GM23338 (cell line): Measurements from ENCODE around the gene DUSP1. TPM values are rescaled to one million over a fixed set of nuclear protein-coding genes. Genes with fewer than 3 reads are reported as not detected.

ENCODE experiments used
- ATAC-seq: fragments of 200-7000 bp; cut with Tn5 transposase; 3 replicates; pipeline ENCODE4 v1.9.1; 2020
- DNase-seq: peaks from one replicate; pipeline ENCODE4 v3.0.0-alpha.2; 2015; ENCODE audit warnings: low spot score
- H2AFZ ChIP-seq: fragments of 200-600 bp; sonication (generic); 2 replicates; pipeline ENCODE4 v1.8.0; 2016; ENCODE audit warnings: antibody characterized with exemption, mild to moderate bottlenecking, moderate library complexity
- H3F3A ChIP-seq: fragments of 200-600 bp; sonication (generic); replicated peaks from 2 replicates; pipeline ENCODE4 v1.8.0; 2017; ENCODE audit warnings: antibody characterized with exemption, mixed run types, low read depth
- H3K27ac ChIP-seq: fragments of 200-600 bp; sonication (generic); 2 replicates; pipeline ENCODE4 v1.6.1; 2016; ENCODE audit warnings: low read depth
- H3K27me3 ChIP-seq: fragments of 200-600 bp; sonication (generic); 2 replicates; pipeline ENCODE4 v1.8.0; 2016; ENCODE audit warnings: mild to moderate bottlenecking, mixed run types, moderate library complexity; ENCODE audit not compliant: insufficient read depth
- H3K36me3 ChIP-seq: fragments of 200-600 bp; sonication (generic); 2 replicates; pipeline ENCODE4 v1.8.0; 2016; ENCODE audit warnings: mild to moderate bottlenecking; ENCODE audit not compliant: insufficient read depth
- H3K4me1 ChIP-seq: fragments of 200-600 bp; sonication (generic); 2 replicates; pipeline ENCODE4 v1.8.0; 2016; ENCODE audit warnings: mild to moderate bottlenecking, moderate library complexity; ENCODE audit not compliant: insufficient read depth
- H3K4me2 ChIP-seq: fragments of 200-600 bp; sonication (generic); 2 replicates; pipeline ENCODE4 v1.7.1; 2017; ENCODE audit warnings: mixed run types
- H3K4me3 ChIP-seq: fragments of 200-600 bp; sonication (generic); 2 replicates; pipeline ENCODE4 v1.6.1; 2016; ENCODE audit warnings: mixed run types
- H3K79me2 ChIP-seq: fragments of 200-600 bp; sonication (generic); replicated peaks from 2 replicates; pipeline ENCODE4 v1.8.0; 2017; ENCODE audit warnings: mild to moderate bottlenecking; ENCODE audit not compliant: insufficient read depth
- H3K9me2 ChIP-seq: fragments of 200-600 bp; sonication (generic); 2 replicates; pipeline ENCODE4 v1.8.0; 2017; ENCODE audit not compliant: insufficient read depth
- H4K20me1 ChIP-seq: fragments of 200-600 bp; sonication (generic); replicated peaks from 2 replicates; pipeline ENCODE4 v1.8.0; 2017; ENCODE audit warnings: mild to moderate bottlenecking; ENCODE audit not compliant: insufficient read depth
- H3K27ac Mint-ChIP-seq: 2 replicates; pipeline ENCODE4 v1.8.0; 2020; ENCODE audit warnings: inconsistent platforms, mild to moderate bottlenecking, moderate library complexity, mixed read lengths
- H3K27me3 Mint-ChIP-seq: 3 replicates; pipeline ENCODE4 v1.8.0; 2022; ENCODE audit warnings: low read depth, mild to moderate bottlenecking, moderate library complexity, mixed read lengths, inconsistent platforms; ENCODE audit not compliant: insufficient read depth, poor library complexity
- H3K36me3 Mint-ChIP-seq: 3 replicates; pipeline ENCODE4 v1.8.0; 2021; ENCODE audit warnings: low read depth, mild to moderate bottlenecking, inconsistent platforms, moderate library complexity, mixed read lengths
- H3K4me1 Mint-ChIP-seq: 3 replicates; pipeline ENCODE4 v1.8.0; 2020; ENCODE audit warnings: mild to moderate bottlenecking, inconsistent platforms, mixed read lengths
- H3K4me3 Mint-ChIP-seq: 3 replicates; pipeline ENCODE4 v1.8.0; 2021; ENCODE audit warnings: moderate library complexity, mild to moderate bottlenecking, inconsistent platforms, mixed read lengths
- H3K9me3 Mint-ChIP-seq: 3 replicates; pipeline ENCODE4 v1.8.0; 2020; ENCODE audit warnings: moderate library complexity, mild to moderate bottlenecking, inconsistent platforms, mixed read lengths
- CREB1 ChIP-seq: fragments of 250-450 bp; sonication (Bioruptor Pico); IDR thresholded peaks from 2 replicates; pipeline ENCODE4 v1.5.0; 2020; ENCODE audit warnings: low read depth, mild to moderate bottlenecking, moderate library complexity
- ETS1 ChIP-seq: IDR thresholded peaks from 2 replicates; pipeline ENCODE4 v1.6.1; 2016; ENCODE audit warnings: antibody characterized with exemption
- EZH2phosphoT487 ChIP-seq: fragments of 200-600 bp; sonication (generic); IDR thresholded peaks from one replicate; pipeline ENCODE4 v1.8.1; 2018; ENCODE audit warnings: antibody characterized with exemption; ENCODE audit not compliant: unreplicated experiment
- JUNB ChIP-seq: IDR thresholded peaks from one replicate; pipeline ENCODE4 v1.6.1; 2016; ENCODE audit warnings: antibody characterized with exemption; ENCODE audit not compliant: unreplicated experiment
- REST ChIP-seq: IDR thresholded peaks from one replicate; pipeline ENCODE4 v1.6.1; 2018; ENCODE audit warnings: antibody characterized with exemption; ENCODE audit not compliant: unreplicated experiment
- STAT1 ChIP-seq: IDR thresholded peaks from one replicate; pipeline ENCODE4 v1.6.1; 2016; ENCODE audit warnings: antibody characterized with exemption; ENCODE audit not compliant: unreplicated experiment
- ZNF114 ChIP-seq: fragments of 250-450 bp; sonication (Bioruptor Pico); IDR thresholded peaks from 2 replicates; pipeline ENCODE4 v1.5.0; 2020; ENCODE audit warnings: mild to moderate bottlenecking, moderate library complexity
- ZNF331 ChIP-seq: fragments of 250-450 bp; sonication (Bioruptor Pico); IDR thresholded peaks from 2 replicates; pipeline ENCODE4 v1.5.0; 2020; ENCODE audit warnings: low read depth, mild to moderate bottlenecking, moderate library complexity
- ZNF462 ChIP-seq: fragments of 250-450 bp; sonication (Bioruptor Pico); IDR thresholded peaks from 2 replicates; pipeline ENCODE4 v1.5.0; 2020; ENCODE audit warnings: mild to moderate bottlenecking, moderate library complexity
- polyA plus RNA-seq: library from polyadenylated mRNA; unstranded; fragments of >200 nt; fragmentation: Nextera tagmentation; extraction: Ambion mirVana; gene quantifications from 2 replicates; pipeline ENCODE4 v1.2.1, GENCODE V29; 2016
- total RNA-seq: library from RNA; depleted of rRNA; stranded (reverse); fragments of >200 nt; shearing (Covaris generic); gene quantifications from 2 replicates; pipeline ENCODE4 v1.2.3, GENCODE V29; 2014

The DUSP1 gene
- total and polyA plus RNA-seq, 2 experiments from 2014 or later: 9.7 to 17.2 TPM

DNA sequence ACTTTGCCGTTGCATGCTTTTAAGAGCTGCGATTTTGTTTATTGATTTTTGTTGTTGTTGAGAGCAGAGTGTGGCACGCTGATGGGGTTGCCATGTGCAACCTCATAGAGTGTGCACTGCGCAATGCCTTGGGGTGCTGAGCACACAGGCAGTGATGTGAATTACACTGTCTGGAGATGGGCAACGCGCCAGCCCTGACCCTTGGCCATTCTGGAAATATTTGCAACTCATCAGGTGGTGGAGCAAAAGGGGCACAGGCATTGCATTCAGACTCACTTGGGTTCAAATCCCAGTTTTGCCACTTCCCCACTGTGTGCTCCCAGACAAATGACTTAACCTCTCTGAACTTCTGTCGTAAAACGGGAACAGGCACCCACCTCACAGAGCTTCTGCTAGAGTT is 25.6 kb downstream of the DUSP1 start:
- peaks cover 6% of the 10 kb centered on the region; the same call in 1 of the 2 replicates for H3K36me3 ChIP-seq
- no peaks in the 10 kb centered on the region for H3K9me2 ChIP-seq
- H3K79me2 ChIP-seq: no peaks in the 10 kb centered on the region
- Mint-ChIP-seq H3K27me3 (peaks cover 9% of the 10 kb centered on the region), H3K4me1 (peaks cover 3% of the 10 kb centered on the region; the same call in 2 of the 3 replicates), H3K9me3 (peaks cover 14% of the 10 kb centered on the region; the same call in 2 of the 3 replicates), H3K4me3 (no peak overlapping the region), H3K27ac (no peak overlapping the region), H3K36me3 (peaks cover 6% of the 10 kb centered on the region; the same call in 1 of the 3 replicates)
- peaks cover 15% of the 10 kb centered on the region; the same call in 1 of the 2 replicates for H3F3A ChIP-seq
- H2AFZ ChIP-seq: no peak overlapping the region
- TF ChIP-seq ETS1 (no peak), CREB1 (CRISPR knock-in tag) (no peak), JUNB (no peak), ZNF331 (CRISPR knock-in tag) (no peak), EZH2phosphoT487 (no peak), STAT1 (no peak), ZNF462 (no peak), ZNF114 (CRISPR knock-in tag) (no peak), REST (no peak)
- DNase-seq (no peak), ATAC-seq (no peak)
- no peak overlapping the region for H3K4me2 ChIP-seq
- no peak overlapping the region for H3K27ac ChIP-seq
- no peaks in the 10 kb centered on the region for H4K20me1 ChIP-seq
- H3K27me3 ChIP-seq: peaks cover 25% of the 10 kb centered on the region
- peaks cover 6% of the 10 kb centered on the region for H3K4me1 ChIP-seq
- no peak overlapping the region for H3K4me3 ChIP-seq
